GM18502 (cell line): ENCODE data around the gene PDK4.
A peak's percentile ranks its signal among the peaks of the same experiment; 100 is the strongest.

Experiments
- ATAC-seq: cut with Tn5 transposase; IDR thresholded peaks from one replicate; pipeline ENCODE4 v1.9.1; 2021; ENCODE audit warnings: mild to moderate bottlenecking; ENCODE audit not compliant: unreplicated experiment, poor library complexity

The PDK4 gene

GRCh38 chr7:95596198-95597063, at the start of gene PDK4:
PDK4 (minus strand) TSS chr7:95596516; CDS start chr7:95596293, 223 bp downstream.
- no peak for ATAC-seq

DNA sequence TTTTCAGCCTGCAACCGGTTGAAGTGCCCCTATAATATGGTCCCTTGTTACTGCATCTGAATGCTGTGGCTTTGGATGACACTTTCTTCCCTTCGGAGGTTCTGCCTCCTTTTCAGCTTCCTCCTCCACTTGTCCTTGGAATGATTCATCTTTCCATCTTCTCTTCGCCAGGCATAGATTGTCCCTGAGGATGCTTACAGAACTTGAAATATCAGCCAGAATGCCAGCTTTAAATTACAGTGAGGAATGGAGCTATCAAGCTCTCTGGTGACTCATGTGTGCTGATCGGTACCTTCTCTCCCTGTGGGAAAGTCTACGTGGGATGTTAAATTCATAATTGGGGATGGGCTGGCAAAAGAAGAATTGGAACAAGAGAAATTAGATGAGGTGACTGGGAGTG, 45.9 kb upstream of the PDK4 start:
- no peak for ATAC-seq

DNA sequence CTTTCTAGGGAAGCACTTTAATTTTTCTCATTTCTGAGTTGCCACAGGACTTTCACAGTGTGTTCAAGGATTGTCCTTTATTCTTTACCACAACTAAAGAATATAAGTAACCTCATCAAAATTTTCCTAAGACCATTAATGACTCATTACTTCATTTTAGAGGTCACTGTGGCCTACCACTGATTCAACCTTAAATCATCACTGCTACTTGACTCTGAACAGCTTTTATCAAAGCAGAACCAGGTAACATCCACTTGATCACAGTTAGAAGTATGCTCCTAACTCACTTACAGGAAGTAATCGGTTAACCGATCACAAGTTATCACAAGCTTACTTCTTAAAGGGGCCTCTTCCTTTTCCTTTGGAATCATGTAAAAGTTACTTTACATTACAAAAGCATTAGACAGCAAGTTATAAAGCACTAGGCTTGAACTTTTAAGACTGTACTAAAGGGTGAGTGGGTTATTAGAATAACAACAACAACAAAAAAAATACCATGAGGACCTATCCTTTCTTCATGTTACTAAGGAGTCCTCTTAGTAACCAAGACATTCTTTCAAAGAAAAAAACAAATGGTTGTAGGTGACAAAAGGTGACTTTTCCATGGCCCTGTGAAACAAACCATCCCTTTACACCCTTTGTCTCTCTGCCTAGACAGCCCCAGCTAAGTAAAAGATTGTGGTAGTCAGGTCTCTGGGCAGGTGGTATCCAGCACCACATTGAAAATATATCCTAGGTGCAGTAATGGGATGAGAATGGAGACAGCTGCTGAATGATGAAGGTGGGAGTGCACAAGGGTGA, 40.0 kb upstream of the PDK4 start:
- no peak for ATAC-seq

- no peak for ATAC-seq
Measured at GRCh38 chr7:95632609-95633008, 36.3 kb upstream of the PDK4 start.

DNA sequence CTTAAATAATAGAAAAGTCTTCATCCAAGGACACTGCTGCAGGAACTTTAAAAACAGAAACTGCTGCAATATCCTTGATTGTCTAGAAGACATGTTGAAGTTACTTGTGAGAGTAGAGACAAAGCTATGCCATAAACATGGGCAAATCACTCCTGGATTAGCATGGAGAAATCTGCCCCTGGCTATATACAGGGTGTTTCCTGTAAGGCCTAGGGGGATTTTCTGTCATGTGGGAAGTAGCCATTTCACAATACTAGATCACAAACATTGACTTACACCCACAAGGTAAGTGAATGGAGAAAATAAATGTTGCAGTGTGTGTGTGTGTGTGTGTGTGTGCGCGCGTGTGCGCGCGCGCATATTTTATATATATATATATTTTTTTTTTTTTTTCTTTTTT, 35.2 kb upstream of the PDK4 start:
- ATAC-seq, result no peak

GRCh38 chr7:95630702-95631458, 34.6 kb upstream of the PDK4 start:
- ATAC-seq, result no peak

GRCh38 chr7:95628831-95629439, 32.6 kb upstream of the PDK4 start:
- ATAC-seq, result no peak

DNA sequence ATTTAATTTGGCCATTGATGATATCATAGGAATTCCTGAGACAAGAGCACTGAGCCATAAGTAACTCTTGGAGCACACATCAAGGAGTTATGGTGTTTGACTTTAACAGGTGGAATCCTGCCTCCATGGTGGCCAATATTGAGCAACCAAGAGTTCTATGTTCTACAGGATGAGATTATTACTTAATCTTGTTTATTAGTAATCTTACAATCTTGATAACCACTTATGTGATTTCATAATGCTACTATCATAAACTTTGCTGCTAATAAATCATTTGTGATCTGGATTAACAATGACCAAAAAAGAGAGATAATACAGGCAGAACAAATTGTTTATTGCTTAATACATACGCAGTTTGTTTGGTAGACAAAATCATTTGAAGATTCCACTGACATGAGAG, 27.5 kb upstream of the PDK4 start:
- no peak for ATAC-seq

GRCh38 chr7:95622859-95623258, 26.5 kb upstream of the PDK4 start:
- ATAC-seq, result no peak

- no peak for ATAC-seq
Measured at GRCh38 chr7:95622001-95622549, 25.8 kb upstream of the PDK4 start.

- no peak for ATAC-seq
Measured at GRCh38 chr7:95621404-95621803, 25.1 kb upstream of the PDK4 start.

DNA sequence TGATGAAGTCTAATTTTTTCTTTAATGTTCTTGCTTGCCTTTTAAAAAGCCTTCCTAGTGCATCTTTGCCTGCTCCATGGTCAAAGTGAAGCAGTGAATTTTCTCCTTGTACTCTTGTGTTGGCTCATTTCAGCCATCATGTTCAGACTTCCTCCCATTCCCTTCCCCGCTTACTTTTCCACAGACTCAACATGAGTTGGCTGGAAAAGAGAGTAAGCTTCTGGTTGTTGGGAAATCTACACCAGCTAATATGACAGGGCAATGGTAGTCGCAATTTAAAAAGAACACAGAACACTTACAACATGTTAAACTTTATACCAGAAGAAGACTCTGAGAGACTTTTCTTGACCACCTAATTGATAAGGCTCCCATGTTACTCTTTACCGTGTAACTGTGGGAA, 24.3 kb upstream of the PDK4 start:
- ATAC-seq, result no peak

- no peak for ATAC-seq
Measured at GRCh38 chr7:95619921-95620320, 23.6 kb upstream of the PDK4 start.

- ATAC-seq, result no peak
Measured at GRCh38 chr7:95619517-95619916, 23.2 kb upstream of the PDK4 start.

DNA sequence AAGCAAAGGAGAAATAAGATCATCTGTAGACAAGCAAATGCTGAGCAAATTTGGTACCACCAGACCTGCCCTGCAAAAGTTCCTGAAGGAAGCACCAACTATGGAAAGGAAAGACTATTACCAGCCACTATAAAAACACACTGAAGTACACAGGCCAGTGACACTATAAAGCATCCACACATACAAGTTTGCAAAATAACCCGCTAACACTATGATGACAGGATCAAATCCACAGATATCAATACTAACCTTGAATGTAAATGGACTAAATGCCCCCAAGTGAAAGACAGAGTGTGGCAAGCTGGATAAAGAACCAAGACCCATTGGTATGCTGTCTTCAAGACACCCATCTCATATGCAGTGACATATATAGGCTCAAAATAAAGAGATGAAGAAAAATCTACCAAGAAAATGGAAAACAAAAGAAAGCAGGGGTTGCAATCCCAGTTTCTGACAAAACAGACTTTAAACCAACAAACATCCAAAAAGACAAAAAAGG, 18.2 kb upstream of the PDK4 start:
- no peak for ATAC-seq

DNA sequence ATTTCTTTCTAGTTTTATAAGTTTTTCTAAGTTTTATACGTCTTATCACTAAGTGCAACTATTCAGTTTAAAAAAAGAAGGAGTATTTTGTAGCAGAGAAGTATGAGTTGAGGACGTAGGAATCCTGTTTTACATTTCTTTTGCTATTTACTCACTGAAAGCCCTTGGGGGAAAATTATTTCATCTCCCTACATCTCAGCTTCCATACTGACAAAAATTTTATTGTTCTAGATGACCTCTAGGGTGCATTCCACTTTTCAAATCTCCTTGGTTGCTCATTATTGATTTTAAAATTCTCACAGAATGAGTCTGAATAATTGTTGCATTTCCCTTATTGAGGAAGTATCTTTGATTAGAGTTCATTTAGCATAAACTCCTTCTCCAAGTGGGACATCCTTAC, 14.9 kb upstream of the PDK4 start:
- ATAC-seq, result no peak

DNA sequence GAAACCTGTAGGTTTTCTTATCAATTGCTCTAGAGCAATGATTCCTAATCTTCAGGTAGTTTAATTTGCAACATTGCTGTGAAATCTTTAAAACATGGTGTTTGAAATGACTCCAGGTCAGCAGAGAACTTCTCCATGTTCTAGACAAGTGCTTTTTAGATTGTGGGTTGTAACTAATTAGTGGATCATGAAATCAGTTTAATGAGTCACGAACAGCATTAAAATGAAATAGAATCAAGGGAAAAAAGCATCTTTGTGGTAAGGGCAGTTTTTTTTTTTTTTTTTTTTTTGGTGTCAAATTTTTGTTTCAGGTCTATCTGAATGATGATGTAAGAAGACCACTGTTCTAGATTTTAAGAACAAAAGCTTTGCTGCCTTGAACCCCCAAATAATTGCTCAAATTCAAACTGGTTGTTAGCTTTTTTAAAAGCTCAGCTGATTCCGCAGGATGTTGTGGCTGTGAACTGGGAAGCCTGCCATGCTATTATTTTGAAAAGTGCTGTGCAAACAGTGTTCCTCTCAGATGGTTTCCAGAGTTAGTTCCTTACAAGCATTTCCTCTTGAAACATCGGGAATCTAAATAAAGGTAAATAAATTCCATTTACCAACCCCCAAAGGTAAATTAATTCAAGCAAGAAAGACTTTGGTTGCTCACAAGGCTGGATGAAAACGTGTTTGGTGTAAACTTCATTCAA, 13.1 kb upstream of the PDK4 start:
- no peak for ATAC-seq

DNA sequence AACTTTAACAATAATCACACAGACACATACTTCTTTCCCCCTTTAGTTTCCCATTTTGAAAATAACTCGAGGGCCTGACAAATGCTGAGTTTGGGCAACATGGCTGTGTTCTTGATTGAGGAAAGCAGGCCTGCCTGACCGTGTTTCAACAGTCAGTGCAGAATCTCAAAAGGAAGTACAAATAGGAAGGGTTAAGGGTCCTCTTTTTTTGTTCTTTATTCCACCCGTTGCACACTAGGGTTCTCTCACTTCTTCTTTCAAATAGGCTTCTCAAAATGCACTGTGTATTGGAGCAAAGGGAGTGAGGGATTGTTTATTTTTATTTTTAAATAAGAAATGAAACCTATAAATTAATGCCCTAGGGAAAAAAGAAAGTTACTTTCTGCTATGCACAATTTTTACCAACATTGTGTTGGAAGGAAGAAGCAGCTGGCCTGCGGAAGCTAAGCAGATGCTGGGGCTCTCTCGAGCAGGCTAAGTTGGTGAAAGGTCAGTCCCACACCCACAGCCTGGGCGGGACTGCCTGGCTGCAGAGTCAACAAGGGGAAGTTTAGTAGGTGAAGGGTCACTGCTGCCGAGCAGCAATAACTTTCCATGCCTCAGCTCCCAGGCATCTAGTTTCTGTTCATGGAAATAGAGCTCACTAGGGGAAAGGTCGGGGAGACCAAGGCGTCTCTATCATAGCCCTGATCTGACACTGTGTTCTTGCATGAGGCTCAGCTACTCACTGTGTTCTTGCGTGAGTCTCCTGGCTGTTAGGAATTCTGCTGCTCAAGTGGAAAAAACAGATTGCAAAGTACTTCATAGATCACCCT, 12.2 kb upstream of the PDK4 start:
- ATAC-seq, result peak; percentile 94

- ATAC-seq, result no peak
Measured at GRCh38 chr7:95607561-95607960, 11.2 kb upstream of the PDK4 start.
